ENCODE results near the gene EBLN2.

- no peak for TF ChIP-seq EZH2phosphoT487 (IDR thresholded peaks at IDR 0.05; ENCODE audit: low read depth)
- TF ChIP-seq CTCF (IDR thresholded peaks at IDR 0.05; ENCODE audit: low read depth, low read length): no peak
These were observed 36.6 kb upstream of the EBLN2 start for GRCh38 chr3:73024836-73025235.
